HEK293T (cell line): Measurements from ENCODE around the gene PSPN.

Experiments
- BHLHE40 ChIP-seq: fragments of 450-650 bp; IDR thresholded peaks from 2 replicates; pipeline ENCODE4 v1.6.1; 2016; ENCODE audit warnings: mild to moderate bottlenecking, moderate library complexity, borderline replicate concordance
- ELF4 ChIP-seq: fragments of 450-650 bp; IDR thresholded peaks from 2 replicates; pipeline ENCODE4 v1.6.1; 2017; ENCODE audit warnings: antibody characterized with exemption
- SP1 ChIP-seq: fragments of 450-650 bp; IDR thresholded peaks from 2 replicates; pipeline ENCODE4 v1.6.1; 2017

DNA sequence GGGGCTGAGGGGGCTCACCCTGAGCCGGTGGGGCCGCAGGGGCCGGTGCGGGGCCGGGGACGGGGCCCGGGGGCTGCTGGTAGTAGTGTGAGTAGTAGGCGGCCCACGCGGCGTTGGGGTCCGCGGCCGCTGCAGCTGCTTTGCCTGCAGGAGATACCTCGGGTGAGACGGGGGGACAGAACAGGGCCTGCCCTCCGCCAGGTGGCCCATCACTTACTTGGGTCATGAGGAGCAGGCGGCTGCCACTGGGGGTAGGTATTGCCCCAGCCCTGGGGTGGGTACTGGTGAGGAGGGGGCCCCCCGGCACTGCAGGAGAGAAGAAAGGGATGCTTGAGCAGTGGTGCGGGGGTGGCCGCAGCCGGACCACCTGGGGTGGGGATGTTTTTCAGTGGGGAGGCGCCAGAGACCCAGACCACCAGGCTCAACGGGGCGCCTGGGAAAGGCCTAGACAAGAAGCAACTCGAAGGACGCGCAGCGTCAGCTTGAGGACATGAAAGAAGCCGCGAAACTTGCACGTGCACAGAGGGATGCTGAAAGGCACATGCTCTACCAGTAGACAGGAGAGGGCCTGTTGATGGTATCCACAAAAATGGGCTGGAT, 40.0 kb upstream of the PSPN start:
- TF ChIP-seq BHLHE40 (no peak), ELF4 (no peak), SP1 (no peak)
